RWPE2 (cell line): ENCODE results near the gene SRSF4.

Source experiments
- ATAC-seq: fragments of 200-7000 bp; cut with Tn5 transposase; 3 replicates; pipeline ENCODE4 v1.9.1; 2021; ENCODE audit warnings: low read depth
- DNase-seq: peaks from one replicate; pipeline ENCODE4 v3.0.0-alpha.2; 2020; ENCODE audit warnings: low spot score
- H3K27ac ChIP-seq: fragments of 450-650 bp; 2 replicates; pipeline ENCODE4 v1.5.1; 2017; ENCODE audit warnings: mild to moderate bottlenecking; ENCODE audit not compliant: poor library complexity, severe bottlenecking
- H3K27me3 ChIP-seq: fragments of 250-450 bp; sonication (Bioruptor Pico); 2 replicates; pipeline ENCODE4 v1.5.1; 2021; ENCODE audit warnings: mild to moderate bottlenecking, moderate library complexity; ENCODE audit not compliant: insufficient read depth, poor library complexity, severe bottlenecking
- H3K36me3 ChIP-seq: fragments of 250-450 bp; sonication (Bioruptor Pico); 2 replicates; pipeline ENCODE4 v1.5.1; 2020; ENCODE audit warnings: low read depth, mild to moderate bottlenecking, moderate library complexity
- H3K4me1 ChIP-seq: fragments of 250-450 bp; sonication (Bioruptor Pico); 2 replicates; pipeline ENCODE4 v1.5.1; 2021; ENCODE audit warnings: mild to moderate bottlenecking, moderate library complexity; ENCODE audit not compliant: insufficient read depth, poor library complexity, severe bottlenecking
- H3K4me3 ChIP-seq: fragments of 250-450 bp; sonication (Bioruptor Pico); 2 replicates; pipeline ENCODE4 v1.5.1; 2021; ENCODE audit warnings: mild to moderate bottlenecking, moderate library complexity; ENCODE audit not compliant: severe bottlenecking
- H3K9me3 ChIP-seq: fragments of 250-450 bp; sonication (Bioruptor Pico); 2 replicates; pipeline ENCODE4 v1.5.1; 2021; ENCODE audit warnings: mild to moderate bottlenecking, moderate library complexity; ENCODE audit not compliant: severe bottlenecking
- TF ChIP-seq, protein P1 (sequence below): fragments of 450-650 bp; IDR thresholded peaks from one replicate; pipeline ENCODE4 v1.5.1; 2017; ENCODE audit warnings: mild to moderate bottlenecking, moderate library complexity; ENCODE audit not compliant: poor library complexity, severe bottlenecking

SRSF4 gene

DNA sequence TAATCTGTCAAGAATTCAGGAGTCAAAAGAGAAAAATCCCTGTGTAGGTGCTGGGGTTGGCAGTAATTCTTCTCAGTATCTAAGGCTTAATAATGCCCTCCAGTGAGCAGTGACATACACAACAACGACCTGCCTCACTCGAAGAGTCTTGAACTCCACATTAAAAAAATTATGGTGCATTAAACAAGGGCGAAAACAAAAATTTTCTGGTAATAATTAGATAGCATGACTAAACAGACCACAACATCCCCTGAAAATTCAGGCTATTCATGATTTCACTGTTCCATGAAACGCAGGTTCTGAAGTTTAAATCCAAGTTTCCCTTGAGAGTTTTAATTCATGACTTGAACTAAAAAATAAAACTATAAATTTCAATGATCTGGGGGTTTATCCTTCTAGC, 5.1 kb downstream of the SRSF4 start:
- H3K36me3 ChIP-seq: peaks cover 63% of the 10 kb centered on the region
- H3K4me3 ChIP-seq: no peak overlapping the region
- H3K27me3 ChIP-seq: no peaks in the 10 kb centered on the region
- H3K27ac ChIP-seq: no peak overlapping the region
- TF ChIP-seq, protein P1, sequence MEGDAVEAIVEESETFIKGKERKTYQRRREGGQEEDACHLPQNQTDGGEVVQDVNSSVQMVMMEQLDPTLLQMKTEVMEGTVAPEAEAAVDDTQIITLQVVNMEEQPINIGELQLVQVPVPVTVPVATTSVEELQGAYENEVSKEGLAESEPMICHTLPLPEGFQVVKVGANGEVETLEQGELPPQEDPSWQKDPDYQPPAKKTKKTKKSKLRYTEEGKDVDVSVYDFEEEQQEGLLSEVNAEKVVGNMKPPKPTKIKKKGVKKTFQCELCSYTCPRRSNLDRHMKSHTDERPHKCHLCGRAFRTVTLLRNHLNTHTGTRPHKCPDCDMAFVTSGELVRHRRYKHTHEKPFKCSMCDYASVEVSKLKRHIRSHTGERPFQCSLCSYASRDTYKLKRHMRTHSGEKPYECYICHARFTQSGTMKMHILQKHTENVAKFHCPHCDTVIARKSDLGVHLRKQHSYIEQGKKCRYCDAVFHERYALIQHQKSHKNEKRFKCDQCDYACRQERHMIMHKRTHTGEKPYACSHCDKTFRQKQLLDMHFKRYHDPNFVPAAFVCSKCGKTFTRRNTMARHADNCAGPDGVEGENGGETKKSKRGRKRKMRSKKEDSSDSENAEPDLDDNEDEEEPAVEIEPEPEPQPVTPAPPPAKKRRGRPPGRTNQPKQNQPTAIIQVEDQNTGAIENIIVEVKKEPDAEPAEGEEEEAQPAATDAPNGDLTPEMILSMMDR: no peak
- H3K9me3 ChIP-seq: no peaks in the 10 kb centered on the region
- DNase-seq (no peak), ATAC-seq (no peak)
- H3K4me1 ChIP-seq: peaks cover 18% of the 10 kb centered on the region

DNA sequence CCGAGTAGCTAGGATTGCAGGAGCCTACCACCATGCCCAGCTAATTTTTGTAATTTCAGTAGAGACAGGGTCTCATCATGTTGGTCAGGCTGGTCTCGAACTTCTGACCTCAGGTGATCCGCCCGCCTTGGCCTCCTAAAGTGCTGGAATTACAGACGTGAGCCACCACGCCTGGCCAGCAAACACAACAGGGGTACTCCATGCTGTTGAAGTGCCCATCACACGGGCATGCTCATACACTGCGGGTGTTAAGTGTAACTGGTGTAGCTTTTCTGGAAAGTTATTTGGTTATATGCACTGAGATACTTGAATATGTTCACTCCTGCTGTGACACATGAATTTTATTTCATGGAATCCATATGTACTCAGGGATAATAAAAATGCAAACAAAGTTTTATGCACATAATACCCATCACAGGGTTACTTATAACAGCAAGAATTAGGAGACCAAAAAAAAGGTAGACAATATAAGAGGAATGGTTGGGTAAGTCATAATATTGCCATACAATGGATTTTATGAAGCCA, 9.2 kb downstream of the SRSF4 start:
- TF ChIP-seq, protein P1: no peak
- H3K9me3 ChIP-seq: no peaks in the 10 kb centered on the region
- DNase-seq: no peak
- H3K4me1 ChIP-seq: no peaks in the 10 kb centered on the region
- no peak overlapping the region for H3K4me3 ChIP-seq
- no peaks in the 10 kb centered on the region for H3K27me3 ChIP-seq
- no peak overlapping the region for H3K27ac ChIP-seq
- ATAC-seq: no peak
- peaks cover 72% of the 10 kb centered on the region for H3K36me3 ChIP-seq

DNA sequence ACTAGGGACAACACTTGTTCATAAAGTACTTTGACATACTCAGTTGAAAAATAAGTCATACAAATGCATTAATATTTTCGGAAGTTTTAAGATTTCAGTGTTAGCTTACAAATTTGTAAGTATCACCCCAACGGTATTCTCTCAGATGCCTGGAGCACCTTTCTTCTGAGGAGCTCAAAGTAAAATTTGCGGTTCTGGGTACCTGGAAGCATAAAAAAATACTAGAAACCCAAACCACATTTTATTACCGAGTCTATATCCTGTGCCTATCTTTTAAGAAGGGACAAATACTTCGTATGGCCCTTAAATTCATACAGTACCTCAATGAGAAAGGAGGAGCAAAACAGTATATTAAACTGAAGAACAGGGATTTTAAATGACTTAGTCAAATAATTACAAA, 10.2 kb downstream of the SRSF4 start:
- TF ChIP-seq, protein P1: no peak
- Histone ChIP-seq H3K27me3 (no peaks in the 10 kb centered on the region), H3K27ac (no peak overlapping the region), H3K36me3 (peaks cover 72% of the 10 kb centered on the region), H3K4me1 (no peaks in the 10 kb centered on the region), H3K4me3 (no peak overlapping the region), H3K9me3 (no peaks in the 10 kb centered on the region)
- no peak for ATAC-seq
- DNase-seq: no peak

DNA sequence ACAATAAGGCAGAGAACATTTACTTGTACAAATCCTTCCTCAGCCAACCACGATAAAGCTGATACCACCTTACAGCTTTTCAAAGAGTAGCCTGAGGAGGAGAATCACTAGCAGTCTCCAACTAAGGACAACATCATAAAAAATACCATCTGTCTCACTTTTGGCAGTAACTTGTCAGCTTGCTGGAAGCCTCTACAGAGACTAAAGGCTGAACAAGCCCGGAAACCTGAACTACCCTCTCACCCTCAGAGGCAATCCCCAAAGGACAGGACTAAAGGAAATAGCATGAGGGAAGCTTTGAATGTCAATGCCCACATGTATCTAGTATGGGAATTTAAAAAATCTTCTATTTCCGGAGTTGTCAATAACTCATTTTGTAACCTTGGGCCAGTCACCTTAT, 10.6 kb downstream of the SRSF4 start:
- H3K27ac ChIP-seq: no peak overlapping the region
- no peak overlapping the region for H3K4me3 ChIP-seq
- H3K9me3 ChIP-seq: no peaks in the 10 kb centered on the region
- TF ChIP-seq, protein P1: no peak
- H3K4me1 ChIP-seq: no peaks in the 10 kb centered on the region
- no peaks in the 10 kb centered on the region for H3K27me3 ChIP-seq
- ATAC-seq (no peak), DNase-seq (no peak)
- peaks cover 75% of the 10 kb centered on the region for H3K36me3 ChIP-seq

DNA sequence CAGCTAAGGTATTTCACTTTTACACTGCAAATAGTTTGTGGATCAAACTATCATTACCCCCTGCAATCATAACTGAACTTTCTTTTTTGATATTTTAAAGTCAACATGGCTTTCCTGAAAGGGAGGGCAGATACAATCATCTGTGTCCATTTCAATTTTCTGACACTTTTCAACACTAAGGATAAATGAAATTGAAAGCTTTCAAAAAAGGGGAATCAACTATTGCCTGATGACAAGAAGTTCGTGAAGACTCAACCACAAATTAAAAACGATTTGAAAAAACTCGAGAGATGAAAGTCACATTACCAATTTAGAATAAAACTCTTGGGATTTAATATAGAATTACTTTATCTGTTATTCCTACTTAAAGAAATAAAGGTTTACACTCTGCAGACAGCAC, 11.7 kb downstream of the SRSF4 start:
- Histone ChIP-seq H3K36me3 (peaks cover 87% of the 10 kb centered on the region), H3K4me1 (no peaks in the 10 kb centered on the region)

More for the DNA sequence above, 11.7 kb downstream of the SRSF4 start:
- TF ChIP-seq, protein P1: no peak
- no peak overlapping the region for H3K4me3 ChIP-seq
- no peak overlapping the region for H3K27ac ChIP-seq
- H3K27me3 ChIP-seq: no peaks in the 10 kb centered on the region
- ATAC-seq: no peak
- no peaks in the 10 kb centered on the region for H3K9me3 ChIP-seq
- DNase-seq: no peak
